HG03097 (cell line): ENCODE measurements around the gene CGRRF1.

Experiments used
- ATAC-seq: cut with Tn5 transposase; IDR thresholded peaks from one replicate; pipeline ENCODE4 v1.9.1; 2021; ENCODE audit not compliant: unreplicated experiment, low FRiP score

CGRRF1 gene

GRCh38 chr14:54570631-54571415, 61.1 kb downstream of the CGRRF1 start:
- ATAC-seq = no peak

GRCh38 chr14:54572316-54572715, 62.6 kb downstream of the CGRRF1 start:
- ATAC-seq = no peak

GRCh38 chr14:54574528-54574927, 64.8 kb downstream of the CGRRF1 start:
- ATAC-seq = no peak

- ATAC-seq = no peak
These were observed 67.8 kb downstream of the CGRRF1 start for GRCh38 chr14:54577494-54577893.

- ATAC-seq = no peak
These were observed 68.3 kb downstream of the CGRRF1 start for GRCh38 chr14:54577977-54578376.

- ATAC-seq = no peak
These were observed 69.9 kb downstream of the CGRRF1 start for GRCh38 chr14:54579621-54580020.

GRCh38 chr14:54580933-54581332, 71.2 kb downstream of the CGRRF1 start:
- no peak for ATAC-seq

GRCh38 chr14:54582334-54582733, 72.6 kb downstream of the CGRRF1 start:
- no peak for ATAC-seq

- no peak for ATAC-seq
These were observed 74.4 kb downstream of the CGRRF1 start for GRCh38 chr14:54584097-54584496.

- ATAC-seq = no peak
These were observed 75.5 kb downstream of the CGRRF1 start for GRCh38 chr14:54585214-54585613.
